Breast epithelium (tissue), 4 donors: ENCODE results near the gene HIVEP2. TPM values are rescaled to one million over a fixed set of nuclear protein-coding genes. Genes with fewer than 3 reads are reported as not detected.

Source experiments
- DNase-seq, 2 donors: peaks; one replicate each; pipeline ENCODE4 v3.0.0-alpha.2; 2019; ENCODE audit warnings: low spot score in 2 of 2
- H3K27ac ChIP-seq, 2 donors: fragments of 200-600 bp; sonication (generic) in 1 of 2; one replicate each; pipeline ENCODE4 v1.5.1; 2016 to 2019; ENCODE audit warnings: mild to moderate bottlenecking in 1 of 2
- H3K27me3 ChIP-seq, 2 donors: fragments of 200-600 bp; sonication (generic) in 1 of 2; one replicate each; pipeline versions ENCODE4 v1.5.1 to v1.6.0; 2017 to 2019; ENCODE audit warnings: control low read depth in 1 of 2, mild to moderate bottlenecking in 1 of 2
- H3K36me3 ChIP-seq: fragments of 200-600 bp; one replicate; pipeline ENCODE4 v1.5.1; 2019
- H3K4me1 ChIP-seq, 2 donors: fragments of 200-600 bp; sonication (generic); one replicate each; pipeline ENCODE4 v1.5.1; 2016 to 2019; ENCODE audit warnings: control low read depth in 1 of 2
- H3K4me3 ChIP-seq, 3 donors: fragments of 200-600 bp; sonication (generic); 1 replicate in 2 of 3; 2 replicates in 1 of 3; pipeline ENCODE4 v1.5.1; 2016 to 2019; ENCODE audit warnings: mild to moderate bottlenecking in 3 of 3, moderate library complexity in 2 of 3
- H3K9me3 ChIP-seq, 2 donors: fragments of 200-600 bp; sonication (generic) in 1 of 2; one replicate each; pipeline ENCODE4 v1.5.1; 2016 to 2019; ENCODE audit warnings: control low read depth in 1 of 2
- CTCF ChIP-seq, 3 donors: fragments of 450-650 bp; IDR thresholded peaks; one replicate each; pipeline ENCODE4 v1.5.1; 2016 to 2017; ENCODE audit warnings: antibody characterized with exemption in 3 of 3, mild to moderate bottlenecking in 3 of 3, moderate library complexity in 3 of 3
- POLR2A ChIP-seq: fragments of 450-650 bp; IDR thresholded peaks from one replicate; pipeline ENCODE4 v1.6.1; 2016; ENCODE audit warnings: antibody characterized with exemption, mild to moderate bottlenecking, moderate library complexity
- POLR2AphosphoS5 ChIP-seq, 3 donors: sonication (generic); formaldehyde crosslinking; IDR thresholded peaks; one replicate each; pipeline ENCODE4 v1.6.1; 2017; ENCODE audit warnings: antibody characterized with exemption in 3 of 3
- intact Hi-C: fragments of 100-400 bp; cut with DNase I; formaldehyde crosslinking; loops from one replicate; pipeline ENCODE4 v1.15.1; 2023; ENCODE audit warnings: low total_unique reads
- total RNA-seq, 3 donors: library from RNA; depleted of rRNA; stranded (reverse); fragments of >200 nt; gene quantifications; one replicate each; pipeline ENCODE4 v1.1.0, GENCODE V29; 2016

HIVEP2 gene
- total RNA-seq, 3 donors from 2014 or later = 20.6 to 25.0 (median 23.9) TPM

- no peaks in the 10 kb centered on the region for H3K36me3 ChIP-seq
- intact Hi-C loops = loop anchor here (10.0 kb wide), 1 partner anchor 1465 kb away; no protein-coding TSS in a partner anchor
- no peak overlapping the region for H3K27ac ChIP-seq
- H3K4me3 ChIP-seq = no peak overlapping the region
- DNase-seq = no peak
- no peaks in the 10 kb centered on the region for H3K9me3 ChIP-seq
- no peaks in the 10 kb centered on the region for H3K4me1 ChIP-seq
- TF ChIP-seq CTCF (IDR thresholded peaks at IDR 0.05) (no peak), POLR2AphosphoS5 (IDR thresholded peaks at IDR 0.05) (no peak), POLR2A (no peak)
- H3K27me3 ChIP-seq = no peaks in the 10 kb centered on the region
These were observed 195.4 kb downstream of the HIVEP2 start for GRCh38 chr6:142749556-142749955.

DNA sequence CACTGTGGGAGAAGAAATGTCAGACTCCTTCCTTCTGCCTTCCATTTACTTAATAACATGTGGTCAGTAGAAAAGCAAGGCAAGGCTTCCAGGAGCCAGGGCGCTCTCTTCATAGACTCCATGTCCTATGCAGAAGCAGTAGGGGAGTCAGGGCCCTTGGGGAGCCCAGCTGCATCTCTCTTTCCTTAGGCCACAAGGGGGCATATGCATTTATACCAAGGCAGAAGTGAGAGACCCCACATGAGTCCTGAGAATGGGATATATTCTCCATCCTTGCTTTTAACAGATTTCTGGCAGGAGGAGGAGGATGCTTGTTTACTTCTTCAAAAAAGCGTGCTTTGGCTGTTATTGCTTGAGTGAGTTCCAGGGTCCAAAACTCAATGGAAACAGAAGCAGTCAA lies 198.5 kb downstream of the HIVEP2 start:
- TF ChIP-seq CTCF (IDR thresholded peaks at IDR 0.05) = no peak
- no peak for TF ChIP-seq POLR2A
- no peak for TF ChIP-seq POLR2AphosphoS5 (IDR thresholded peaks at IDR 0.05)
- intact Hi-C loops = loop anchor here (10.0 kb wide), 1 partner anchor 1468 kb away; no protein-coding TSS in a partner anchor
- no peaks in the 10 kb centered on the region for H3K27me3 ChIP-seq
- no peaks in the 10 kb centered on the region for H3K9me3 ChIP-seq
- DNase-seq = no peak
- H3K4me1 ChIP-seq = no peaks in the 10 kb centered on the region
- no peaks in the 10 kb centered on the region for H3K36me3 ChIP-seq
- no peak overlapping the region for H3K4me3 ChIP-seq
- H3K27ac ChIP-seq = no peak overlapping the region

- TF ChIP-seq POLR2A = no peak
- no peak for TF ChIP-seq CTCF (IDR thresholded peaks at IDR 0.05)
- no peak for TF ChIP-seq POLR2AphosphoS5 (IDR thresholded peaks at IDR 0.05)
- intact Hi-C loops = loop anchor here (10.0 kb wide), 1 partner anchor 1470 kb away; no protein-coding TSS in a partner anchor
- no peak for DNase-seq
- Histone ChIP-seq H3K4me3 (no peak overlapping the region), H3K27me3 (no peaks in the 10 kb centered on the region), H3K36me3 (no peaks in the 10 kb centered on the region), H3K27ac (no peak overlapping the region), H3K9me3 (no peaks in the 10 kb centered on the region), H3K4me1 (no peaks in the 10 kb centered on the region)
These were observed 200.1 kb downstream of the HIVEP2 start for GRCh38 chr6:142744836-142745235.

DNA sequence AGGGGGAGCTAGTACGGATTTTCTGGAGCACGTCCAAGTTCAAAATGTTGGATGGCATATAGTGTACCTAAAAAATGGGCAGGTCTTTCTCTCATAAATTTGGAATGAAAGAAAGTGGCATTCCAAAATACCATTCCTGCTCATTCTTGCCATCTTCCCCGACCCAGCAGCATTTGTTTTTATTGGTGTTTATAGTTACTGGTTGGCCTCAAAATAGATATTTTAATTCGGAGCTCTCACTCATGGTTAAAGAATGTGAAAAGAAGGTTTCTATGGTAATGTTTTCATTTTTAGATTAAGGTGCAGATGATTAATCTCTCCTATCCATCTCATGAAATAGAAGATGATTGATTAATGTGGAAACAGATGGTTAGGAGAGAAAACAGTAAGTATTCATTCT lies 204.5 kb downstream of the HIVEP2 start:
- intact Hi-C loops = loop anchor here (10.0 kb wide), 1 partner anchor 1474 kb away; no protein-coding TSS in a partner anchor

GRCh38 chr6:142738731-142739130 lies 206.2 kb downstream of the HIVEP2 start:
- no peaks in the 10 kb centered on the region for H3K27me3 ChIP-seq
- H3K36me3 ChIP-seq = no peaks in the 10 kb centered on the region
- H3K4me3 ChIP-seq = no peak overlapping the region
- intact Hi-C loops = no loop called here
- TF ChIP-seq POLR2A (no peak), POLR2AphosphoS5 (IDR thresholded peaks at IDR 0.05) (no peak), CTCF (IDR thresholded peaks at IDR 0.05) (no peak)
- no peaks in the 10 kb centered on the region for H3K4me1 ChIP-seq
- no peak overlapping the region for H3K27ac ChIP-seq
- H3K9me3 ChIP-seq = no peaks in the 10 kb centered on the region
- no peak for DNase-seq

More for the DNA sequence above, 204.5 kb downstream of the HIVEP2 start:
- no peak overlapping the region for H3K4me3 ChIP-seq
- H3K4me1 ChIP-seq = no peaks in the 10 kb centered on the region
- no peaks in the 10 kb centered on the region for H3K27me3 ChIP-seq
- TF ChIP-seq CTCF (IDR thresholded peaks at IDR 0.05) (no peak), POLR2A (no peak), POLR2AphosphoS5 (IDR thresholded peaks at IDR 0.05) (no peak)
- no peaks in the 10 kb centered on the region for H3K9me3 ChIP-seq
- H3K27ac ChIP-seq = no peak overlapping the region
- no peak for DNase-seq
- H3K36me3 ChIP-seq = no peaks in the 10 kb centered on the region
